HG03095 (cell line): ENCODE data around the gene CASQ1.
A peak's percentile ranks its signal among the peaks of the same experiment; 100 is the strongest.

Source experiments
- ATAC-seq: cut with Tn5 transposase; IDR thresholded peaks from one replicate; pipeline ENCODE4 v1.9.1; 2021; ENCODE audit warnings: moderate library complexity; ENCODE audit not compliant: unreplicated experiment

CASQ1 gene

DNA sequence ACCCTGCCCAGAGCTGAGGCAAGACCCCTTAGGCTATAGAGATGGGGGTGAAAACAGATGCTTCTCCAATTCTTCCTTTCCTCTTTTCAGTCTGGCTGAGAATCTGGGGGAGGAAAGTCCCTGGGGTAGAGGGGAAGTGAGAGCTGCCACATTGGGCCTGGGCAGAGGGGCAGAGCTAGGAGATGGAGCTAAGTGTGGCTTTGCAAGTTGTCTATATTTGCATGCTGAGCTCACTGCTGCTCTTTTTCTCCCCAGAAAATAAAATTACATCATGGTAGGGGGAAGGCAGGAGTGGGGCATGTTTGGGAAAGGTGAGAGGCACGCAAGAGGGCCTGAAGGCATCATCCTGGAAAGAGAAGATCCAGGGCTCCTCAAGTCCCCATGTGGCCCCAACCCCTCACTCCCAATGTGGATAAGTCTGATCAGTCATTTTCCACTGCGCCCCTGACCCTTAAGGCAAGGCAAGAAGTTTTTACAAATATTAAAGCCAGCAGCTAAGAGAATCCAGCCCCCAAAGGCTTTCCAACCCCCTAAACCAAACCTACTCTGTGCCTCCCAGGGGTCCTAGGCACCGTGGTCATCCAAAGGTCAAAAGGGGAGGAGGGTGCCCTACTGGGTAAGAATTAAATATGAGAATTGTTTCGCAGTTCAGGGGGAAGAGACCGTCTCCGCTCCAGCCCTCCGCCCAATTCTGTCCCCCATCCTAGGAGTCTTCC lies 14.3 kb downstream of the CASQ1 start:
- peak; percentile 39 for ATAC-seq

DNA sequence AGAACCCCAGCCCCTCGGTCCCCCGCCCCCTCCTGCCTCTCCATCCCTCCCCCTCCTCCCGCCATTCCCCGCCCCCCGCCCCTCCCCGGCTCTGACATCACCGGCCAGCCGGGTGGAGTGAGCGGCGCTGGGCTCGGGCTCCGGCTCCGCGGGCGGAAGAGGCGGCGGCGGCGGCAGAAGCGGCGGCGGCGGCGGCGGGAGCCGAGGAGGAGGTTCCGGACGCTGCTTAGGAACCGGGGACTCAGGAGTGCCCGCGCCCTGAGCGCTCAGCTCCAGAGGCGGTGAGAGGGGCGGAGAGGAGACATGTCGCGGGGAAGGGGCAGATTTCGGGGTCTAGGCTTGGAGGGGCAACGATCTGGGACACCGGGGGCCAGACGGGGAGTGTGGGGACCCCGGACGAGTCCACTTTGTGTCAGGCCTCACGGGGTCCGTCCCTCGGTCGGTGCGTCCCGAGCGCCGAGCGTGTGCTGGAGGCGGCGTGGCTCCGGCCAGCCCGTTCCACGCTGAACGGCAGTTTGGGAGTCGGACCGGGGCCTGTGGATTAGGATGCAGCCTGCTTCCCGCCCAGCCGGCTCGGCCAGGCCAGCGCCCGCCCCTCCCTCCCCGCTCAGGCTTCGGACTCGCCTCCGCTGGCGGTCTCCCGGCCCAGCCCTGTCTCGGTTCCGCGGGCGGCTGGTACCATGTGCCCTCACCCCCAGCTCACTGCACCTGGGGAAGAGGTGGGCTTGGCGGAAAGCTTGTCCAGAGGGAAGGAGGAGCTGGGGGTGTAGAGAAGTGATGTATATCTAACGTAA lies 15.1 kb downstream of the CASQ1 start, which contains the start of gene PEA15:
TSS of gene PEA15 (plus strand) at position 143 of the 794 bp plus-strand sequence. CDS start 6,161 bp downstream, outside the sequence.
- ATAC-seq: no peak

DNA sequence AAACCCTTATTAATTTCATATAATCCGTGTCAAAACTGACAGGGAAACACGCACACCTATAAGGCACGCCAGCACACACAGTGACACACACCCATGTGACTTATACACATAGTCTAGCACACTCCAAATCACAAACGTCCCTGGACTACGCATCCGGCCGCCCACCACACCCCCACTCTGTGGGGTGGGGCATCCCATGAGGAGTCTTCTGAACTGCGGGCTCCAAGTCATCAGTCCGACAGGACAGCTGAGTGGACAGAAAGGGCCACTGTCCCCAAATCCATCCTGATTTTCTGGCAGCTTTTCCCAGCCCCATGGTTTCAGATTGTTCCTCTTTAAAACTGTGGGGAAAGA lies 15.6 kb downstream of the CASQ1 start:
- no peak for ATAC-seq

GRCh38 chr1:160206421-160207117 lies 16.2 kb downstream of the CASQ1 start:
- ATAC-seq: no peak

- ATAC-seq: no peak
These were observed 16.8 kb downstream of the CASQ1 start for GRCh38 chr1:160207118-160207650.

DNA sequence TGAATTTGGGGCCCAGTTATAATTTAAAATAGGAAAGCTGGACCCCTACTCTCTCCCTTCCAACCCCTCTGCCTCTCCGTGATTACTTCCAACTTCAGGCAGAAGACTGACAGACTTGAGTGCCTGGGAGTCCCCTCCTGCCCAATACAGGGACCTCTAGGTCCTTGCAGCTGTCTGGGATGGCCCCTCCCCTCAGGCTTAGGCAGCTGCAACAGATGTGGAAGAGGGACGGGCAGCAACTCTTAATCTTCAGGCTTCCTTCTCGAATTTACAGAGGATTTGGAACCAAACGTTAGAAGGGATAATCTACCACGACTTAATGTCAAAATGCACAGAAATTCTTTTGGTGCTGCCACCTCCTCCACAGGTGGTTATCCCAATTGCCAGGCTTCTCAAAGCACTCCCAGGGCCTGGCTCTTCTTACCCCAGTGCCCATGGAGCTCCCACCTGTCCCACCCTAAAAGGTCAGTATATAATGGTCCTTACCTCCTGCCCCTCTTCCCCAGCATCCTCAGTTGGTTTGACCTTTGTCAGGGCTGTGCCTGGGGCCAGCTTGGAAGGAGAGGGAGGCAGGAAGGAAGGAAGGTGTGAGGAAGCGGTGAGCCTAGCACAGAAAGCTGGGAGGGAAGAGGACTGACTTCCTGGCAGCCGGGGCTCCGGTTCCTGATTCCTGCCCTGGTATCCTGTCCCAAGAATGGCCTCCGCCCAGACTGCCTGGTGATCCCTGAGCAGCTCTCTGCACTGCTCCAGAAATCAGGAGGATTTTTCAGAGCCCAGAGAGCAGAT lies 17.6 kb downstream of the CASQ1 start:
- ATAC-seq: no peak

GRCh38 chr1:160208557-160209320 lies 18.4 kb downstream of the CASQ1 start:
- ATAC-seq: no peak

DNA sequence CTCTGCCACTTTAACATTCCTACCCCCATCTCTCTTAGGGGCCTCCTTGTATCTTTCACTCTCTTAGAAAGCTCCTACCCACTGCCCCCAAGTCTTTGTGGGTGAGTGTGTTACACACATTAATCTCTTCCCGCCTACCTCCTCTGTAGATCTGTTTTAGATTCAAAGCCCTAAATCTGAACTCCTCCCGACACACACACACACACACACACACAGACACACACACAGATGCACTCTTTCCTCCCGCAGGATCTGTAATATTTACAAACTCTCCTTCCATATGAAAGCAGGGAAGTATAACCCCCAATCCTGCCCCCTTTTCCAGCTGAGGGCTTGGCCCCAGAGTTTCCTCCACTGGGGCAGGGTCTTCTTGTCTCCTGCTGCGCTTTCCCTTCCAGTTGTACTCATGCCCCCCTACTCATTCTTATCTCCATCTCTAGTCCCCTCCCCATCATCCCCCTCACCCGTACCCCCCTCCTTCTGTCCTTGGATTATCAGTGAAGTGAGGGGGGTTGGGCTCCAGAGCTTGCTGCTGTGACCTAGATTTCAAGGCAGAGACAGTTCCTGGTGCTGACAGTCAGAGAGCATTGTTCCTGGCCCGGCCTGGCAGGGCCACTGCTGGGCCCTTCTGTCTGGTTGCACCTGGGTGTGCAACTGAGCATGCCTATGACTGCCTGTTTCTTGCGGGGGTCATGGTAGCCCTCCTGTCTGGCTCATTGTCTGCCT lies 19.1 kb downstream of the CASQ1 start:
- no peak for ATAC-seq

GRCh38 chr1:160210561-160210960 lies 20.2 kb downstream of the CASQ1 start:
- no peak for ATAC-seq

DNA sequence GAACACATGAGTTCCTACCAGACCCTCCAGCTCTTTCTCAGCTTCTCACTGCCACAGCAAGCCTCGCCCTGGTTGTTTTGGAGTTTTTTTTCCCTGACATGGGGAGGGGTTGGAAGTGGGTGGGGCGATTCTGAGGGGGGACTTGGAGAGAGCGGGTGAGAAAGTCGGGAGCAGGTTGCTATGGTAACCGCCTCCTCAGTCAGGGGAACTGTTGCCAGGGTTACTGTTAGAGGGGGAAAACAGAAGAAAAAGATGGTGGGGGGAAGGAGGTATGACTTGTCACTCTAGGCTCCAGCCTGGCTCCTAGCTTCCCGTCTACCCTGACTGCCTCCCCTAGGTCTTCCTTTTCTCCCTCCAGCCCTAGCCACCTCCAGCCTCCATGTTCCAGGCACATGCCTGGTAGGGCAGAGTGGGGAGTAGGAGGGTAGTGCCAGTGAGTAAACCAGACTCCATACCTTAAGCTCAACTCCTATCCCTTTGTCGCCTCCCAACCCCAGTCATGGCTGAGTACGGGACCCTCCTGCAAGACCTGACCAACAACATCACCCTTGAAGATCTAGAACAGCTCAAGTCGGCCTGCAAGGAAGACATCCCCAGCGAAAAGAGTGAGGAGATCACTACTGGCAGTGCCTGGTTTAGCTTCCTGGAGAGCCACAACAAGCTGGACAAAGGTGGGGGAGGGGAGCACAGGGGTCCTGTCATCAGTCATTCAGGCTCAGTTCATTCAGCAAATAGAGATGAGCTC lies 20.8 kb downstream of the CASQ1 start:
- ATAC-seq: no peak

GRCh38 chr1:160214481-160215140 lies 24.2 kb downstream of the CASQ1 start:
- no peak for ATAC-seq

DNA sequence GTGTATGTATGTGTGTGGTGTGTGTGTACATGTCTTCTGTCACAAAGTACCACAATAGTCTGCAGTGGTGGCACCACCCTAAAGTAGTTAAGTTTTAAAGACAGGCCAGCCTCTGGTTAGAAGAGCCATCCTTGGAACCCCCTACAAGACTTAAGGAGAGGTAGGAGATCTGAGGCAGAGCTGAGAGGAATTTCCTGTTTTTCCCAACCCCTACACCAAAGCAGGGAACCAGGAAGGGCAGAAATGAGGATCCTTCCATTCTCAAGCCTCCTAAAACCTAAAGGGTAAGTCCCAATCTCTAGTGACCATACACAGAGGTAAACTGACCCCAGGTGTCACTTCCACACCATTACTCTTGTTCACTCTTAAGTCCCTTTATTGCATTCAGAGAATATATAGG lies 25.9 kb downstream of the CASQ1 start:
- no peak for ATAC-seq

- no peak for ATAC-seq
These were observed 27.2 kb downstream of the CASQ1 start for GRCh38 chr1:160217481-160218051.

DNA sequence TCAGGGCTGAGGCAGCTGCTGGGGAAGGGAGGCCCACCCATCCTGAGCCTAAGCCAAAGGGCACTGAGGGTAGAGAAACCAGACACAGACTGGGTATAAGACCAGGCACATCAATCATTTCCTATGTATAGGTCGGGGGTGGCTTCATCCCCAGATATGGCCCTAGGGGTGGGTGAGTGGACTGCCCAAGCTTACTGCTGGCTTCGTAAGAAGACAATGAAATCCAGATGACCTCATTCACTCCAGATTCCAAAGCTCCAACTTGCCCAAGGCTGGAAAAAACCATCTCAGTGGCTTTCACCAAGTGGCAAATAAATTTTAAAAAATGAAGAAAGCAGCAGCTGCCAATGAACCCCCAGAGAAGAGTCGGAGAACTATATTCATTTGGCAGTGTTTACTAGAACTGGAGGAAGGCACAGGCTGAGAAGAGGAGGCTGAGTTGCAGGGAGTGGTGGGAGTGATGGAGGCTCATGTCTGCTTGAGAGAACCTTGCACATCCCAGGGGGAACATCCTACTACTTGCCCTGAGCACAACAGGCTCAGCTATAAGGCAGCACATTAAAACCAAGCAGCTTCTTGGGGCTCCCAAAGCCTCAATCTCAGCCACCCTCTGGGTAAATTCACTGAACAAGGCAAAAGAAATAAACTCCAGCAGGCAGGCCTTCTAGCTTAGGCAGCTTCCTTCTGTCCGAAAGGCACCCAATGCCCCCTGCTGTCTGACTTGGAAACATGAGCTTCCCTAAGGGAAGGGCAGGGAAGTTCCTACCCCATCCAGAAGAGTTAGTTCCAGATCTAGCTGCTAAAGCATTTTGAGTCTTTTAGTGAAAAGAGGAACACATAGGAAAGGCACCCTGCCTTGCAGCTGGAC lies 28.9 kb downstream of the CASQ1 start:
- no peak for ATAC-seq

- no peak for ATAC-seq
These were observed 29.9 kb downstream of the CASQ1 start for GRCh38 chr1:160220301-160220700.

DNA sequence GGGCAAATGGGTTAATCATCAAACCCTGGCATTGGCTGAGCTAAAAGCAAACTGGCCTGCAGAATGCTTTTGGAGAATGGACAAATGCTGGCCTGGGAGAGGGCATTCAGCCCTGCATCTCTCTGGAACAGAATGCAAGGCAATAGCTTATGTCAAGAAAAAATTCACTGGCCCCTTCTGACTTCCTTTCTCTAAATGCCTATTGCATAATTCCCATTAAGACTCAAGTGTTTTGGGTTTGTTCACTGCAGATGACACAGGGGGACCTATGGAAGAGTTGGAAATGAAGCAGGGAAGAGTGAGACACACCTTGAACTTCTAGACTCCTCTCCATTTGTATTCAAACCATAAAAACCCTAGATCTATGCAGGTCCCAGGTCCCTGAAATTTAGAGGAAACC lies 30.7 kb downstream of the CASQ1 start:
- ATAC-seq: no peak

DNA sequence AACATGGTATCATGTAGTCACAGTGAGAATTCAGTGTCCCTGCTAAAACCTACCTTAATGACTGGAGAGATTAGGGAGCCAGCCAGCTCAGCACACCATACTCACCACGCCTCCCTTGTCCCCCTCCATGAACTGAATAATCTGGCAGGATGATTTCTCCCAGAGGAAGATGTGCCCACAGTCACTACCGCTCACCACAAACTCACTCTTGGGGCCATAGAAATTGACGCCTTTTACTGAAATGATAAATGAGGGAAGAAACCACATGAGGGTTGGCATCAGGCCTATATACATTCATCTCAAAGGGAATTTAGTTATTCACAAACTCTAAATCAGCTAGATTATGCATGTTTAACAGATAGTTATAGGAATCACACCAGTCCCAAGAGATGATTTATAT lies 32.2 kb downstream of the CASQ1 start:
- ATAC-seq: no peak
